HepG2 (cell line): ENCODE measurements around the gene ZNRF4.

Experiments used
- ETV6 ChIP-seq: sonication (generic); formaldehyde crosslinking; conservative IDR thresholded peaks from 2 replicates; pipeline ENCODE4 v1.4.0; 2020; ENCODE audit warnings: missing genetic modification reagents
- KLF13 ChIP-seq: sonication (generic); formaldehyde crosslinking; IDR thresholded peaks from 2 replicates; pipeline ENCODE4 v1.4.0; 2020; ENCODE audit warnings: mild to moderate bottlenecking, missing genetic modification reagents
- POLR2A ChIP-seq, 2 experiments: IDR thresholded peaks; 2 replicates each; pipeline ENCODE4 v1.6.1; 2011; ENCODE audit warnings: low read depth in 2 of 2, low read length in 2 of 2, mild to moderate bottlenecking in 1 of 2, moderate library complexity in 1 of 2; ENCODE audit not compliant: insufficient read depth in 1 of 2

DNA sequence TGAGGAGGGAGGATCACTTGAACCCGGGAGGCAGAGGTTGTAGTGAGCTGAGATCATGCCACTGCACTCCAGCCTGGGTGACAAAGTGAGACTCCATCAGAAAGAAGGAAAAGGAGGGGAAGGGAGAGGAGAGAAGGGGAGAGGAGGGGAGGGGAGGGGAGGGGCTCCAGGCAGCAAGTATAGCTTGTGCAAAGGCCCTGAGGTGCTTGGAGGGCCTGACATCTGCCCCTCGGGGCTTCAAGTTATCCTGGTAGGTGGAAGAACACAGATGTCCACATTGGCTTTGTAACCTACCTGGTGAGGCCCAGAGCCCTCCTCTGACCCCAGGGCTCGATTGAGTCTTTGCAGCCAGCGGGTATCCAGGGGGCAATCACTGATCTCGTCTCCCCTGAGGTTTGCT, 11.5 kb upstream of the ZNRF4 start:
- TF ChIP-seq POLR2A (IDR thresholded peaks at IDR 0.05; ENCODE audit: insufficient read depth in 1 of 2, low read depth in 2 of 2, low read length in 2 of 2): no peak
- no peak for TF ChIP-seq KLF13 (CRISPR knock-in tag)
- no peak for TF ChIP-seq ETV6 (CRISPR knock-in tag)
